Measurements from ENCODE around the gene F2. TPM values are rescaled to one million over a fixed set of nuclear protein-coding genes. Genes with fewer than 3 reads are reported as not detected.
"Not testable (repeated sequence)": the region's sequence is repeated elsewhere in the genome, so short reads cannot be mapped to it uniquely, and the experiment has no call there.

F2 gene
- total RNA-seq (not detected in 2 replicates), polyA plus RNA-seq (not detected in 2 replicates), polyA minus RNA-seq (not detected in 2 replicates)
- not detected for total RNA-seq (2013)

DNA sequence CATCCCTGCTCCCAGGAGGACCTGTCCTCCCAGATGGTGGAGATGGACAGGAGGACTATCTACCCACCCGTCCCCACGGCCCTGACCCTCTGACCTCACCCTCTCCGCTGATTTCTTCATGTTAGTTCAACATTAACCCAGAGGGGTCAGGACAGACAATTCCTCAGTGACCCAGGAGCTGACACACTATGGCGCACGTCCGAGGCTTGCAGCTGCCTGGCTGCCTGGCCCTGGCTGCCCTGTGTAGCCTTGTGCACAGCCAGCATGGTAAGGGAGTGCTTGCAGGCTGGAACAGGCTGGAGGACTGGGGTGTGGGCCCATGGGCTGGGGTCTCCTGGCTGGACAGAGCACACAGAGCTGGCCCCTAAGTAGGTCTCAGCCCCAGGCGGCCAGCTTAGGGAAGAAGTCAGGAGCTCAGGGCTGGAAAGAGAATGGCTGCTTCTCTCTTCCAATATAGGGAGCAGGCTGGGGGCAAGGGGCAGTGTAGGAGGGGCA lies at the start of gene F2:
TSS of gene F2 (plus strand) at position 166 of the 495 bp plus-strand sequence. CDS start at position 189, 23 bp downstream.
- Histone ChIP-seq H3K9ac (ENCODE audit: low read length) (no peak within 1 kb of the TSS), H3K27me3 (replicated peaks in 1 of 4; ENCODE audit: control extremely low read depth in 1 of 4, control insufficient read depth in 3 of 4, insufficient read depth in 4 of 4, low read length in 3 of 4) (no peaks in the 10 kb centered on the region), H3K4me2 (replicated peaks; ENCODE audit: low read depth, low read length, poor library complexity, severe bottlenecking) (no peak within 1 kb of the TSS), H3K27ac (ENCODE audit: low read length in 2 of 2) (no peak within 1 kb of the TSS), H2AFZ (ENCODE audit: insufficient read depth, low read depth, low read length, poor library complexity, severe bottlenecking) (no peak within 1 kb of the TSS), H4K20me1 (ENCODE audit: control insufficient read depth, insufficient read depth, low read length, poor library complexity, severe bottlenecking) (no peaks in the 10 kb centered on the region), H3K4me3 (ENCODE audit: control extremely low read depth in 1 of 5, extremely low read depth in 1 of 5, insufficient read depth in 1 of 5, low read depth in 2 of 5, low read length in 4 of 5) (no peak within 1 kb of the TSS), H3K9me3 (ENCODE audit: control extremely low read depth in 1 of 3, control insufficient read depth in 2 of 3, insufficient read depth in 1 of 3, low read length in 2 of 3) (no peaks in the 10 kb centered on the region), H3K79me2 (ENCODE audit: control insufficient read depth, insufficient read depth, low read length) (no peaks in the 10 kb centered on the region), H3K4me1 (ENCODE audit: control insufficient read depth in 2 of 2, insufficient read depth in 2 of 2, low read length in 2 of 2) (no peaks in the 10 kb centered on the region), H3K36me3 (replicated peaks in 1 of 2; ENCODE audit: control extremely low read depth in 1 of 2, control insufficient read depth in 1 of 2, extremely low read depth in 1 of 2, insufficient read depth in 2 of 2, low read length in 1 of 2) (no peaks in the 10 kb centered on the region)
- Mint-ChIP-seq H3K4me1 (no peaks in the 10 kb centered on the region), H3K4me3 (no peak within 1 kb of the TSS), H3K27ac (no peak within 1 kb of the TSS), H3K27me3 (peaks cover 3% of the 10 kb centered on the region), H3K9me3 (ENCODE audit: insufficient read depth) (no peaks in the 10 kb centered on the region)
- DNase-seq = no peak
- TF ChIP-seq, protein P1, sequence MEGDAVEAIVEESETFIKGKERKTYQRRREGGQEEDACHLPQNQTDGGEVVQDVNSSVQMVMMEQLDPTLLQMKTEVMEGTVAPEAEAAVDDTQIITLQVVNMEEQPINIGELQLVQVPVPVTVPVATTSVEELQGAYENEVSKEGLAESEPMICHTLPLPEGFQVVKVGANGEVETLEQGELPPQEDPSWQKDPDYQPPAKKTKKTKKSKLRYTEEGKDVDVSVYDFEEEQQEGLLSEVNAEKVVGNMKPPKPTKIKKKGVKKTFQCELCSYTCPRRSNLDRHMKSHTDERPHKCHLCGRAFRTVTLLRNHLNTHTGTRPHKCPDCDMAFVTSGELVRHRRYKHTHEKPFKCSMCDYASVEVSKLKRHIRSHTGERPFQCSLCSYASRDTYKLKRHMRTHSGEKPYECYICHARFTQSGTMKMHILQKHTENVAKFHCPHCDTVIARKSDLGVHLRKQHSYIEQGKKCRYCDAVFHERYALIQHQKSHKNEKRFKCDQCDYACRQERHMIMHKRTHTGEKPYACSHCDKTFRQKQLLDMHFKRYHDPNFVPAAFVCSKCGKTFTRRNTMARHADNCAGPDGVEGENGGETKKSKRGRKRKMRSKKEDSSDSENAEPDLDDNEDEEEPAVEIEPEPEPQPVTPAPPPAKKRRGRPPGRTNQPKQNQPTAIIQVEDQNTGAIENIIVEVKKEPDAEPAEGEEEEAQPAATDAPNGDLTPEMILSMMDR (IDR thresholded peaks at IDR 0.05) = no peak
- no peak for TF ChIP-seq EZH2 (IDR thresholded peaks at IDR 0.05; ENCODE audit: borderline replicate concordance, insufficient read depth, low read depth, low read length, poor library complexity, severe bottlenecking)
- no peak for ATAC-seq (ENCODE audit: low read depth)
- intact Hi-C loops (cut with micrococcal nuclease) = no loop called here
- POLR2A ChIA-PET = no interaction called here
- CTCF ChIA-PET = no interaction called here
- WGBS (ENCODE audit: insufficient coverage) = 98% methylated on average over 7 of the region's 7 CpGs

DNA sequence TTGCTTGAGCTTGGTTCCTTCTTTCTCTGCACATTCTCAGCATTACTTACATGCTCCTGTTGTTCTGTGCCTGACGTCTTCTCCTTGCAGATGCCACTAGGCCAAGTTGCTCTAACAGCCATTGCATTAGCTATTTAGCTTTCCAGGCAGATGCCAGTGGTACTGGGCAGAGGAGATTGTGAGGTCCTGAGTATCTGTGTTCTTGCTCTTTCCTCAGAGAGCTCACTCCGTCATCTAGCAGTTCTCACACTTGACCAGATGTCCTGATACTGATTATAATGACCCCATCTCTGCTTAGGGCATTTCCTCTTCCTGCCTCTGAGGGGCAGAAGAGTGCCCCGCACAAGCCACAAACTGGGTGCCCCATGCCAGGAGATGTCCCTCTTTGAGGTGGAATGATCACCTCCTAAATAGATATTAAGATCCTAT lies 49.3 kb upstream of the F2 start:
- Histone ChIP-seq H3K4me3 (ENCODE audit: control extremely low read depth in 1 of 5, extremely low read depth in 1 of 5, insufficient read depth in 1 of 5, low read depth in 2 of 5, low read length in 4 of 5) (no peak overlapping the region), H3K27ac (ENCODE audit: low read length in 2 of 2) (no peak overlapping the region), H3K27me3 (replicated peaks in 1 of 4; ENCODE audit: control extremely low read depth in 1 of 4, control insufficient read depth in 3 of 4, insufficient read depth in 4 of 4, low read length in 3 of 4) (no peaks in the 10 kb centered on the region), H3K4me1 (ENCODE audit: control insufficient read depth in 2 of 2, insufficient read depth in 2 of 2, low read length in 2 of 2) (peaks cover 6 to 8% of the 10 kb centered on the region in 2 donors), H3K36me3 (replicated peaks in 1 of 2; ENCODE audit: control extremely low read depth in 1 of 2, control insufficient read depth in 1 of 2, extremely low read depth in 1 of 2, insufficient read depth in 2 of 2, low read length in 1 of 2) (peaks cover 0 to 84% of the 10 kb centered on the region in 2 experiments), H2AFZ (ENCODE audit: insufficient read depth, low read depth, low read length, poor library complexity, severe bottlenecking) (no peak overlapping the region), H3K4me2 (replicated peaks; ENCODE audit: low read depth, low read length, poor library complexity, severe bottlenecking) (no peak overlapping the region), H3K79me2 (ENCODE audit: control insufficient read depth, insufficient read depth, low read length) (no peaks in the 10 kb centered on the region), H4K20me1 (ENCODE audit: control insufficient read depth, insufficient read depth, low read length, poor library complexity, severe bottlenecking) (no peaks in the 10 kb centered on the region), H3K9me3 (ENCODE audit: control extremely low read depth in 1 of 3, control insufficient read depth in 2 of 3, insufficient read depth in 1 of 3, low read length in 2 of 3) (no peaks in the 10 kb centered on the region), H3K9ac (ENCODE audit: low read length) (no peak overlapping the region)
- intact Hi-C loops (cut with micrococcal nuclease) = no loop called here
- Mint-ChIP-seq H3K4me1 (peaks cover 8% of the 10 kb centered on the region), H3K4me3 (no peak overlapping the region), H3K9me3 (ENCODE audit: insufficient read depth) (no peaks in the 10 kb centered on the region), H3K27ac (no peak overlapping the region), H3K27me3 (no peaks in the 10 kb centered on the region)
- no peak for TF ChIP-seq EZH2 (IDR thresholded peaks at IDR 0.05; ENCODE audit: borderline replicate concordance, insufficient read depth, low read depth, low read length, poor library complexity, severe bottlenecking)
- ChIA-PET POLR2A (no interaction called here), CTCF (no interaction called here)
- no CpG with 5 or more reads among the region's 3 CpGs for WGBS (ENCODE audit: insufficient coverage)
- no peak for ATAC-seq (ENCODE audit: low read depth)
- no peak for DNase-seq

DNA sequence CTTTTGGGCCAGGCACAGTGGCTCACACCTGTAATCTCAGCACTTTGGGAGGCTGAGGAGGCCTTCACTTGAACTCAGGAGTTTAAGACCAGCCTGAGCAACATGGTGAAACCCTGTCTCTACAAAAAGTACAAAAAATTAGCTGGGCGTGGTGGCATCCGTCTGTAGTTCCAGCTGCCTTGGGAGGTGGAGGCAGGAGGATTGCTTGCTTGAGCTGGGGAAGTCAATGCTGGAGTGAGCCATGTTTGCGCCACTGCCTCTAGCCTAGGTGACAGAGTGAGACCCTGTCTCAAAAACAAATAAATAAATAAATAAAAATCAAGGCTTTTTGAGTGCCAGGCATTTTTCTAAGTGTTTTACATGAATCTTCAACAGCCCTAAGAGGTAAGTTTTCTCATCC lies 48.5 kb upstream of the F2 start:
- H3K4me3 Mint-ChIP-seq; H3K27me3 Mint-ChIP-seq; H3K27me3 ChIP-seq (replicated peaks in 1 of 4; ENCODE audit: control extremely low read depth in 1 of 4, control insufficient read depth in 3 of 4, insufficient read depth in 4 of 4, low read length in 3 of 4); H3K9me3 Mint-ChIP-seq (ENCODE audit: insufficient read depth); H3K79me2 ChIP-seq (ENCODE audit: control insufficient read depth, insufficient read depth, low read length); H3K4me2 ChIP-seq (replicated peaks; ENCODE audit: low read depth, low read length, poor library complexity, severe bottlenecking); H3K27ac ChIP-seq (ENCODE audit: low read length in 2 of 2); H4K20me1 ChIP-seq (ENCODE audit: control insufficient read depth, insufficient read depth, low read length, poor library complexity, severe bottlenecking); POLR2A ChIA-PET; H2AFZ ChIP-seq (ENCODE audit: insufficient read depth, low read depth, low read length, poor library complexity, severe bottlenecking); DNase-seq; H3K27ac Mint-ChIP-seq; H3K9ac ChIP-seq (ENCODE audit: low read length); H3K4me3 ChIP-seq (ENCODE audit: control extremely low read depth in 1 of 5, extremely low read depth in 1 of 5, insufficient read depth in 1 of 5, low read depth in 2 of 5, low read length in 4 of 5); H3K9me3 ChIP-seq (ENCODE audit: control extremely low read depth in 1 of 3, control insufficient read depth in 2 of 3, insufficient read depth in 1 of 3, low read length in 2 of 3); ATAC-seq (ENCODE audit: low read depth); intact Hi-C loops (cut with micrococcal nuclease): not testable (repeated sequence)
- Histone ChIP-seq H3K36me3 (replicated peaks in 1 of 2; ENCODE audit: control extremely low read depth in 1 of 2, control insufficient read depth in 1 of 2, extremely low read depth in 1 of 2, insufficient read depth in 2 of 2, low read length in 1 of 2) (peaks cover 0 to 76% of the 10 kb centered on the region in 2 experiments), H3K4me1 (ENCODE audit: control insufficient read depth in 2 of 2, insufficient read depth in 2 of 2, low read length in 2 of 2) (peaks cover 14 to 16% of the 10 kb centered on the region in 2 donors)
- CTCF ChIA-PET = interaction anchor here (1.5 kb wide), 1 partner anchor 318 kb away, joined by 3 read pairs; no protein-coding TSS in a partner anchor
- H3K4me1 Mint-ChIP-seq = peaks cover 15% of the 10 kb centered on the region
- WGBS (ENCODE audit: insufficient coverage) = 86% methylated on average over 2 of the region's 3 CpGs

Measured in B cell (primary cell).